Measurements from ENCODE around the gene IFT57. TPM values are rescaled to one million over a fixed set of nuclear protein-coding genes. Genes with fewer than 3 reads are reported as not detected.

IFT57 gene
- total RNA-seq, 1 donor from 2014 or later, result 21.4 TPM

DNA sequence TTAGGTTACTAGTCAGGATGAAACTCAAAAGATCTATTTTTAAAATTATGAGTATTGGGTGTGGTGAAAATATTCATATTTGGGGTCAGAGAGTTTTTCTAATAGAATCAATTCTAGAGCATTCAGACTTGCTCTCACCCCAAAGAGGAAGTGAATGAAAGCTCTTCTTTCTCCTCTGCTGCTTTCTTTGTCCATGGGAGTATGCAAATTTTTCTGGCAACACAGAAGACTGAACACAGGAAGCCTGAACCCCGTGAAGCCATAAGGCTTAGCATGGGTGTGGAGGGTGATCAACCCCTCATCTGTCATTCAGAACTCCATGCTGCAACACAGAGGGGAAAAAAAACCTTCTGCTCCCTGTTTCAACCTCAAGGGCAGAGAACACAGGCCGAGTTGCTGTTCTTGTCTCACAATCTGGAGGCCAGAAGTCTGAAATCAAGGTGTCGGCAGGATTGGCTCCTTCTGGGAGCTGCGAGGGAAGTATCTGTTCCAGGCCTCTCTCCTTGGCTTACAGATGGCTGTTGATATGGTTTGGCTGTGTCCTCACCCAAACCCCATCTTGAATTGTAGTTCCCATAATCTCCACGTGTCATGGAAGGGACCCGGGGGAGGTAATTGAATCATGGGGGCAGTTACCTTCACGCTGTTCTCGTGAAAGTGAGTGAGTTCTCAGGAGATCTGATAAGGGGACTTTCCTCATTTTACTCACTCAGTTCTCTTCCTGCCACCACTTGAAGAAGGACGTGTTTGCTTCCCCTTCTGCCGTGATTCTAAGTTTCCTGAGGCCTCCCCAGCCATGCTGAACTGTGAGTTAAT is 97.7 kb downstream of the IFT57 start:
- peak overlapping the region; percentile 71 for H3K27ac Mint-ChIP-seq (ENCODE audit: unreplicated experiment)

DNA sequence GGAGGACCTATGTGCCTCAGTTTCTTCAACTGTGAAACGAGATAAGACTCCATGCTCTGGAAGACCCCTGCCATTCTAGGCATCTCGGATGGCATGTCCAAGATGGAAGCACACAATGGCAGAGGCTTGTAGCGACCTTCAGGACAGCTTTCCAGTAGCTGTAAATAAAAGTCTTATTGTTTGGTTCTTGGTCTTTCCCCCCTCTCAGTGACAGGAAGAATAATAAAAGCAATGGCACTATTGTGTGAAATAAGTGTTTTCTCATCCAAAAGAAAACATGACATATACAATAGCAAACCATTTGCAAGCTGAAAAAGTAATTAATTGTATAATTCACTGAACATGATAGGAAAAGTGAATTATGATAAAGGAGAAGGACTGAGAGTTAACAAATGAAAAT is 98.9 kb downstream of the IFT57 start:
- H3K27me3 Mint-ChIP-seq (ENCODE audit: unreplicated experiment), result no peaks in the 10 kb centered on the region
- H3K4me1 Mint-ChIP-seq (ENCODE audit: low read depth, unreplicated experiment), result peaks cover 14% of the 10 kb centered on the region
- TF ChIP-seq, protein P1, sequence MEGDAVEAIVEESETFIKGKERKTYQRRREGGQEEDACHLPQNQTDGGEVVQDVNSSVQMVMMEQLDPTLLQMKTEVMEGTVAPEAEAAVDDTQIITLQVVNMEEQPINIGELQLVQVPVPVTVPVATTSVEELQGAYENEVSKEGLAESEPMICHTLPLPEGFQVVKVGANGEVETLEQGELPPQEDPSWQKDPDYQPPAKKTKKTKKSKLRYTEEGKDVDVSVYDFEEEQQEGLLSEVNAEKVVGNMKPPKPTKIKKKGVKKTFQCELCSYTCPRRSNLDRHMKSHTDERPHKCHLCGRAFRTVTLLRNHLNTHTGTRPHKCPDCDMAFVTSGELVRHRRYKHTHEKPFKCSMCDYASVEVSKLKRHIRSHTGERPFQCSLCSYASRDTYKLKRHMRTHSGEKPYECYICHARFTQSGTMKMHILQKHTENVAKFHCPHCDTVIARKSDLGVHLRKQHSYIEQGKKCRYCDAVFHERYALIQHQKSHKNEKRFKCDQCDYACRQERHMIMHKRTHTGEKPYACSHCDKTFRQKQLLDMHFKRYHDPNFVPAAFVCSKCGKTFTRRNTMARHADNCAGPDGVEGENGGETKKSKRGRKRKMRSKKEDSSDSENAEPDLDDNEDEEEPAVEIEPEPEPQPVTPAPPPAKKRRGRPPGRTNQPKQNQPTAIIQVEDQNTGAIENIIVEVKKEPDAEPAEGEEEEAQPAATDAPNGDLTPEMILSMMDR (IDR thresholded peaks at IDR 0.05; ENCODE audit: partially characterized antibody, unreplicated experiment), result no peak
- no peaks in the 10 kb centered on the region for H3K36me3 Mint-ChIP-seq (ENCODE audit: unreplicated experiment)
- no peak overlapping the region for H3K4me3 Mint-ChIP-seq (ENCODE audit: unreplicated experiment)
- no peak for DNase-seq
- peaks cover 2% of the 10 kb centered on the region for H3K9me3 Mint-ChIP-seq (ENCODE audit: unreplicated experiment)
- no peak overlapping the region for H3K27ac Mint-ChIP-seq (ENCODE audit: unreplicated experiment)

More for the DNA sequence above, 97.7 kb downstream of the IFT57 start:
- Mint-ChIP-seq H3K9me3 (ENCODE audit: unreplicated experiment) (peaks cover 2% of the 10 kb centered on the region), H3K36me3 (ENCODE audit: unreplicated experiment) (no peaks in the 10 kb centered on the region), H3K27me3 (ENCODE audit: unreplicated experiment) (no peaks in the 10 kb centered on the region), H3K4me3 (ENCODE audit: unreplicated experiment) (no peak overlapping the region), H3K4me1 (ENCODE audit: low read depth, unreplicated experiment) (peaks cover 14% of the 10 kb centered on the region)
- no peak for DNase-seq
- TF ChIP-seq, protein P1 (IDR thresholded peaks at IDR 0.05; ENCODE audit: partially characterized antibody, unreplicated experiment), result no peak

DNA sequence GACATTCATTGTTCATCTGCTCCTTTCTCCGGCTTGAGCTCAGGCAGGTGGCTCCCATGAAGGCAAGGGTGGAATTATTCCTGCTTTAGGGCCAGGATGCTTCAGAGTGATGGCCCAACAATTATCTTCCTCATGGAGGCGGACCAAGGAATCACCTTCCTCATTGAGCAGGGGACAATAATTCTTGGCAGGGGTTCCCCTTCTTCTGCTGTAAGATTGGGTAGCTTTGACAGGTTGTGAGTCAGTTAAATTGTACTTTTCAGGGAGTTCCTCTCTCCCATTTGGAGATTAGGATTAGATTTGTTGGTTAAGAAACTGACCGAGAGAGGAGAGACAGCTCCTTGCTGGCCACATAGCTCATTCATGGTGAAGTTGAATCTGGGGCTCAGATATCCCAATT is 99.9 kb downstream of the IFT57 start:
- peaks cover 14% of the 10 kb centered on the region for H3K4me1 Mint-ChIP-seq (ENCODE audit: low read depth, unreplicated experiment)
- H3K4me3 Mint-ChIP-seq (ENCODE audit: unreplicated experiment), result no peak overlapping the region
- no peak for DNase-seq
- H3K27ac Mint-ChIP-seq (ENCODE audit: unreplicated experiment), result no peak overlapping the region
- H3K27me3 Mint-ChIP-seq (ENCODE audit: unreplicated experiment), result no peaks in the 10 kb centered on the region
- H3K36me3 Mint-ChIP-seq (ENCODE audit: unreplicated experiment), result no peaks in the 10 kb centered on the region
- TF ChIP-seq, protein P1 (IDR thresholded peaks at IDR 0.05; ENCODE audit: partially characterized antibody, unreplicated experiment), result no peak
- peaks cover 2% of the 10 kb centered on the region for H3K9me3 Mint-ChIP-seq (ENCODE audit: unreplicated experiment)

- Mint-ChIP-seq H3K36me3 (ENCODE audit: unreplicated experiment) (no peaks in the 10 kb centered on the region), H3K27ac (ENCODE audit: unreplicated experiment) (no peak overlapping the region), H3K27me3 (ENCODE audit: unreplicated experiment) (no peaks in the 10 kb centered on the region), H3K4me3 (ENCODE audit: unreplicated experiment) (no peak overlapping the region), H3K9me3 (ENCODE audit: unreplicated experiment) (peaks cover under 1% of the 10 kb centered on the region), H3K4me1 (ENCODE audit: low read depth, unreplicated experiment) (peaks cover 6% of the 10 kb centered on the region)
- DNase-seq, result no peak
- TF ChIP-seq, protein P1 (IDR thresholded peaks at IDR 0.05; ENCODE audit: partially characterized antibody, unreplicated experiment), result no peak
Observed at GRCh38 chr3:108119398-108120104, 102.7 kb downstream of the IFT57 start.

Data from glutamatergic neuron (in vitro differentiated cells).